ENCODE measurements around the gene PTPN14.

GRCh38 chr1:214541206-214541605, 10.2 kb downstream of the PTPN14 start:
- TF ChIP-seq EP300 (IDR thresholded peaks at IDR 0.05) = no peak
- no peak for TF ChIP-seq POLR2A (IDR thresholded peaks at IDR 0.05)

All from upper lobe of left lung (tissue), 4 donors.